GM21723 (cell line): Measurements from ENCODE around the gene SIAH2.
"Not testable (repeated sequence)": the region's sequence is repeated elsewhere in the genome, so short reads cannot be mapped to it uniquely, and the experiment has no call there.

ENCODE experiments used
- ATAC-seq: cut with Tn5 transposase; IDR thresholded peaks from one replicate; pipeline ENCODE4 v1.9.1; 2021; ENCODE audit warnings: mild to moderate bottlenecking, moderate library complexity; ENCODE audit not compliant: unreplicated experiment

The SIAH2 gene

DNA sequence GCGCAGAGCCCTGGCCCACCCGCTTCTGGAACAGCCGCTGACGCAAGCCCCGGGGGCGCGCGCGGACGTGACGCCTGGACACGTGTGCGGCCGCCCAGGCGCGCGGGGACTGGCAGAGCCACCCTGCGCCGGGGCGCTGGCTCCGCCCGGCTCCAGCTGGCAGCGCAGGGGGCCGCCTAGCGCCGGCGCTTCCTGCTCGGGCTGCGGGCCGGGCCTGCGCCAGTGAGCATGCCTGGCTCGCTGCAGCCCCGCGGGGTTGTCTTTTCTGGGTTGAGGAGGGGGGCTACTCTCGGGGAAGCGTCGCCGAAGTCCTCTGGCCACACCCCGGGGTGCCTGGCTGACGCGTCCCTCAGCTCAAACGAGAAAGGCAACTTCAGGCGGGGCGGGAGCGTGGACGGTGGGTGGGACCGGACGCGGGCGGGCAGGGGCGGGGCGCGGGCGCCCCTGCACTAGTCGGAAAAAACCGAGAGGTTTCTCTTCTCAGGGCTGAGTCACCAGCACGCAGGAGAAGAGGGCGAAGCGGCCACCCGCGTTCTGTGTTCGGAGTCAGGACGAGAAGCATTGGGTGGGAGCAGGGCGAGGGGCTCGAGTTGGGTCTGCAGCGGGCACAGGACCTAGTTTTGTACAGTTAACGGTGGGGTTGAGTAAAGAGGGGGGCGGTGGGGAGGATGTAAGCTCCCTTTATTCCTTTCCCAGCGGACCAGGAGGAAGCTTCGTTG, at the start of gene SIAH2:
Gene SIAH2 (minus strand): TSS at position 48 of the 719 bp plus-strand sequence. CDS start 320 bp downstream, outside the sequence.
- peak; percentile 57 for ATAC-seq

DNA sequence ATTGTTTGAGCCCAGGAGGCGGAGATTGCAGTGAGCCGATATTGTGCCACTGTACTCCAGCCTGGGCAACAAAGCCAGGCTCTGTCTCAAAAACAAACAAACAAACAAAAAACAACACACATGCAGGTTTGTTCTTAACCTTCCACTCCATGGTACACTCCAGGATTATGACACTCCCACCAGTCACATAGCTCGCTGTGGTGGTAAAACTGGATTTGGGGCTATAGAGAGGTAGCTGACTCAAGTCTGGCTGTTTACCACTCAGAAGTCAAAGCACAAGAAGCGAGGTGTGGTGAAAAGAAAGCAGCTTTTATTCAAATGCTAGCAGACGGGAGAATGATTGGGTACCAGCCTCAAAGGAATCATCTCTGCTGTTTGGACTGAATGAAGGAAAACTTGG, 49.0 kb upstream of the SIAH2 start:
- no peak for ATAC-seq

DNA sequence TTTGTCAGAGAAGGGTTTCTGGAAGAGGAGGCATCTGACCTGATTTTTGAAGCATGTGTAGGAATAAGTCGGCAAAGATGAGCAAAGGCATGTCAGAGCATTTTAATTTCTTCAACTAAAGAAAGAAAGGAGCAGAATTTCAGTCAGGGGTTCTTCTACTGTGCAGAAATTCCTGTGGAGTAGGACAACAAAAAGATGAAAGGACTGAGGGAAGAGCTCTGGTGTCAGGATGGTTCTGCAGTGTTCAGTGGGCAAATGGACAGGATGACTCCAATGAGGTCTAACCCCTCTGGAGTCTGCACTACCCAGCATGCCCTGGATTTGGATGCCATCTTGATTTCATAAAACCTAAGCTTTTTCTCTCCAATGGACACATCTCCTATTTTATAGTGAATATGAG, 47.7 kb upstream of the SIAH2 start:
- ATAC-seq, result no peak

GRCh38 chr3:150806185-150806835, 43.3 kb upstream of the SIAH2 start:
- no peak for ATAC-seq

- no peak for ATAC-seq
These were observed 42.4 kb upstream of the SIAH2 start for GRCh38 chr3:150805354-150805753.

GRCh38 chr3:150803440-150803985, 40.5 kb upstream of the SIAH2 start:
- no peak for ATAC-seq

DNA sequence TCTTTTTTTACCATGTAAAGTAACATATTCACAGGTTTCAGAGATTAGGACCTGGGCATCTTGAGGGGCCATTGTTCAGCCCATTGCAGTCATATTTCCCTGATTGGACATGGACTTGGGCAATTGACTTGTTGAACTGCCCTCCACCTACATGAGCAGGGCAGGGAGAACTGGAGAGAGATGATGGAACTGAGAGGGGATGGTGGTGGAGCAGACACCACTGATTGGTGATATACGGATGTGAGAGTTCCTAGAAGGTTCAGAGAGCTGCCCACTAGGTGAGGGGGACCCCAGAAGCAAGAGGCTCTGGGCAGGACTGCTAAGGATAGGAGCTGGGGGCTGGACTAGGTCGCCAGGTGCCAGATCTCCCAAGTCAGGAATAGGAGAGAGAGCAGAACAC, 37.8 kb upstream of the SIAH2 start:
- ATAC-seq, result no peak

- no peak for ATAC-seq
These were observed 35.2 kb upstream of the SIAH2 start for GRCh38 chr3:150798122-150798618.

- ATAC-seq, result no peak
These were observed 34.2 kb upstream of the SIAH2 start for GRCh38 chr3:150797155-150797554.

DNA sequence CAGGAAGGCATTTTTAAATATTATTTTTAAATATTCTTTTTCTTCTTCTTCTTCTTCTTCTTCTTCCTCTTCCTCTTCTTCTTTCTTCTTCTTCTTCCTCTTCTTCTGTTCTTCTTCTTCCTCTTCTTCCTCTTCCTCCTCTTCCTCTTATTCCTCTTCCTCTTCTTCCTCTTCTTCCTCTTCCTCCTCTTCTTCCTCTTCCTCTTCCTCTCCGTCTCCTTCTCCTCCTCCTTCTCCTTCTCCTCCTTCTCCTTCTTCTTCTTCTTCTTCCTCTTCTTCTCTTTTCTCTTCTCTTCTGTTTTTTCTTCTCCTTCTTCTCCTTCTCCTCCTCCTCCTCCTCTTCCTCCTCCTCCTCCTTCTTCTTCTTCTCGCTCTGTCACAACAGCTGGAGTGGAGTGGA, 33.6 kb upstream of the SIAH2 start:
- not testable (repeated sequence) for ATAC-seq

DNA sequence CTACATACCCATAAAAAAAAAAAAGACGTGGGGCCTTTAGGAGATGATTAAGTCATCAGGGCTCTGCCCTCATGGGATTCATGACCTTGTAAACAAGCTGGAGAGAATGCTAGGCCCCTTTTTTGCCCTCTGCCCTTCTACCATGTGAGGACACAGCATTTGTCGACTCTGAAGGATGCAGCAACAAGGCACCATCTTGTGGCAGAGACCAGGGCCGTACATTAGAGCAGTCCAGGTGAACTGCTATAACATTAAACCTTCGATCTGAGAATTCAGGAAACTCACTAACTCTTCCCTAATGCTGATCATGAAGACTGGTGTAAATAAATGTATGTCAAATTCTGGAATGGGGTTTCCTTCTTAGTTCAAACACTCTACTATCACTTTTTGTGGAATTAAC, 30.7 kb upstream of the SIAH2 start:
- ATAC-seq, result no peak

DNA sequence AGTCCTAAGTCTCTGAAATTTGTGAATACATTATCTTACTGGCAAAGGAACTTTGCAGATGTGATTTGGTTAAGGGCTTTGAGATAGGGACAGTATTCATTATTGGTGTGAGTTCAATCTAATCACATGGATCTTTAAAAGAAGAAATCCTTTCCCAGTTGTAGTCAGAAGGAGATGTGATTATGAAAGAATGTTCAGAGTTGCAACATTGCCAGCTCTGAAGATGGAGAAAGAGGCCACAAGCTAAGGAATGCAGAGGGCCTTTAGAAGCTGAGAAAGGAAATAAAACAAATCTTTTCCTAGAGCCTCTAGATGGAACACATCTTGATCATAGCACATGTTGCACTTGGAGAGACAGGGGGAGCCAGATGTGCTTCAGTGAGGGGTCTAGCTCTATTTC, 27.7 kb upstream of the SIAH2 start:
- ATAC-seq, result no peak

- no peak for ATAC-seq
These were observed 26.5 kb upstream of the SIAH2 start for GRCh38 chr3:150789451-150789850.

GRCh38 chr3:150787741-150788370, 24.9 kb upstream of the SIAH2 start:
- ATAC-seq, result peak; percentile 71

GRCh38 chr3:150786791-150787190, 23.8 kb upstream of the SIAH2 start:
- ATAC-seq, result no peak

- no peak for ATAC-seq
These were observed 21.8 kb upstream of the SIAH2 start for GRCh38 chr3:150784747-150785125.

DNA sequence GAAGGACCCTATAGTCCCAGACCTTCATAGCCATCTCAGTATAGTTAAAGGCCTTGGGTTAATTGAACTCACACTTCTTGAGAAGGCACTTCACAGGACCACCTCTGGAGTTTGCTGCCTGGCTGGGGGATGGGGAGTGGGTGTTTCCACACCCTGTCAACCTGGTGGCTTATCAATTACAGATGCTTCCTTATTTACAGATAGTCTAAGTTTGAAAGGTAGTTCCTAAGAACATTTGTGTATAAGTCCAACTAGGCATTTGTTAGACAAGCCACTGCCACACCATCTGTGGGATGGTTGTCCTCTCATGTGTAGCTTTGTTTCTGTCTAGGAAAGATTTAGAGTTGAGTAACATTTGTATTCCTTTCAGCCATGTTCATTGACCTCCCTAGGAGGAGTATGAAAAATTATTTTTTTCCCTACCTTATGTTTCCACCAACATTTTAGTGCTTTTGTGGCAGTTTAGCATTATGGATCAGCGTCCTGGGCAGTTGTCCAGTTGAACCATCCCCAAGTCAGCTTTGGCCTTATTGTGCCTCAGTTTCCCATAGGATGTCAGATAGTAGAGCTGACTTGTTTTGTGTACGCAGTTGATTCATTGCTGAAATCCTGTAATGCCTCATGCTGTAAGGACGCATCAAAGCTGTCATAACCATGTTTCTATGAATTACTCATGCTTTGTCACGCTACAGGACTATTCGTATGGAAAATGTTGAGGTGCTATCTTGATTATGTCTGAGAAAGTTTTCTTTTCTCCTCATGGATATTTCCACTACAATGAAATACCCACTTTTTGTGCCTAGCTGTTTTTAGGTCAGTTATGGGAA, 21.2 kb upstream of the SIAH2 start:
- peak; percentile 67 for ATAC-seq

GRCh38 chr3:150783316-150783715, 20.3 kb upstream of the SIAH2 start:
- no peak for ATAC-seq

DNA sequence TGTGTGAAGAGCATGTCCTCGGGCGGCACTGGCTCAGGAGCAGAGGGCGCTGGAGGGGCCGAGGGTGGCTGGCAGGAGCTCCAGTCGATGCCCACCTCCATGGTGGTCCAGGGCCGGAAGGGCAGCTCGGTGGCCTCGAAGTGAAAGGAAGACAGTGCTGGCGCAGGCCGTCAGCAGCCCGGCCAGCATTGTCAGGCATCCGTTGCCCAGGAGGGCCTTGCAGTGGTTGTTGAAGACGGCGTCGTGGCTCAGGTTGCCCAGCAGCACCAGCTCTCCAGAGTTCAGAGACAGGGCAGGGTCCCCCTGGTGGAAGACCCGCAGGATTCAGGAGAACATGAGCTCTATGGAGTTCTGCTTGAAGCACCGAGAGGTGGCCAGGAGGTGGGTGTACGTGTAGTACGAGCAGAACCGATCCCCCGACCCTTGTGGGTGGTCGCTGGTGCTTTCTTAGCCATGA, 16.5 kb upstream of the SIAH2 start:
- no peak for ATAC-seq

DNA sequence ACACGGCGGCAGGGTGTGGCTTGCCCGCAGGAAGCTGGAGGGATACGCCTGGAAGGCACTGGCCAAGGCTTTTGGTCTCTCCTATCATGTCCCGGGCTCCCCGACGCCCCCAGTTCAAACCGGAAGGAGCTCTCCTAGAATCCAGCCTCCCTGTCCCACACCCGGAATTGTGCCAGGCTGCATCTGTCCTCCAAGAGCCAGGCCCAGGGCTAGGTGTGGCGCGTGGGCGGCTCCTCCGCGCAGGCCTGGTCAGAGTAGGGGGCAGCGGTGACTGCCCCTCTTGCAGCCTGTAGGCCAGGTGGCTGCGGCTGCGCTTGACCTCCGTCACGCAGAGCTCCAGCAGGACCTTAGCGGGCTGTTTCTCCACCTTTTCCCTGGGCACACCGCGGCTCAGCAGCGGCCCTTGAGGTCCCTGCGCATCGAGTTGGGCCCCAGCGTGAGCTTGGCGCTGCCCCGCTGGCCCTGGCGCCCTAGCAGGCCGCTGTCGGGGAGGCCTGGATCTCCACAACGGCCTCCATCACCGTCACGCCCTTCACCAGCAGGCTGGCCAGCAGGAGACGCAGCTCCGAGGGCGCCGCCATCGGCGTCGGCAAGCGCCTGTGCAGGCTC, 15.9 kb upstream of the SIAH2 start:
- ATAC-seq, result no peak
